NCI-H345 (cell line): ENCODE results near the gene MED15.

Experiments
- DNase-seq: peaks from one replicate; lab custom pipeline; 2025; lab: John Stamatoyannopoulos, UW

MED15 gene

DNA sequence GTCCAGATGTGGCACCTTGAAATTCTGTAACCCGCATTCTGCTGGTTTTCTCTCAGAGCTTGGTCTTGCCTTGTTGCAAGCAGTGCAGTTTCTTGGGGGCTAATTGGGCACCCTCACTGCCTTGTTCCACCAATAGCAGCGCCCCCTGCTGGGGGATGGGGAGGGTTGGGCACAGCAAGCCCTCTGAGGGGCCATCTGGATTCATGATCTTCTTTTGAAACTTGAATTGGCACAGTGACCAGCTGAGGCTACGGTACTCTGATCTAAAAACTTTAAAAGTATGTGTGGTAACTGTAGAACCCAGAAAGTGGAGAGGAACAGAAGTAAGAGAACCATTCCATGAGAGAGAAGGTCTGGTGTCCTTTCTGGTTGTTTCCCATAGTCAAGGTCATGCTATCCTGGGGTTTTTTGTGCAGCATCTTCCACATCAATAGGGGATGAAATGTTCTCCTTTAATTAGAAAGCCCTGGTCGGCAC is 64.2 kb downstream of the MED15 start:
- DNase-seq = no peak

DNA sequence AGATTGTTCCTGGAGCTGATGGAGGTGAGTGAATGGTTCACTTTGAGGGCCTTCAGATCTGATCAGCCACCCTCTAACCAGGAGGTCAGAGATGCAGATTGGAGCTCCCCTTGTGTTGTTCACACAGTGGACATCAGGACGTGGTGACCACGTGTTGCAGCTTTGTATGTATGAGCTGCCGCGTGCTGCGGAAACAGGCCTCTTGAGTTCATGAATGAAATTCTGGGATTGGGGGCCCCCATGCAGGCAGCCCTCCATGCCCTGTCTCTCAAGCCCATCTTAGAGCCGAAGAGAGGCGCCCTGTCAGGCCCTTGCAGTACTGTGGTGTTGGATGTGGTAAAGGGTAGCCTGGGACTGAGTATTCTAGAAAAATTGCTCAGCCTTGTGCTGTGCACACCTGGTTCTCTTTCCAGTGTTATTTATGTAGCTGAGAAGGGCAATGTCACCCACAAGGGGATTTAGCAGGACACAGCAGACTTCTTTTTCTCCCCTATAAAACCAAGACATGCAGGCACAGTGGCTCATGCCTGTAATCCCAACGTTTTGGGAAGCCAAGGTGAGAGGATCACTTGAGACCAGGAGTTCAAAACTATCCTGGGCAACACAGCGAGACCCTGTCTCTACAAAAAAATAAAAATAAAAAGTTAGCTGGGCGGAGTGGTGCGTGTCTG is 64.9 kb downstream of the MED15 start:
- DNase-seq = no peak

DNA sequence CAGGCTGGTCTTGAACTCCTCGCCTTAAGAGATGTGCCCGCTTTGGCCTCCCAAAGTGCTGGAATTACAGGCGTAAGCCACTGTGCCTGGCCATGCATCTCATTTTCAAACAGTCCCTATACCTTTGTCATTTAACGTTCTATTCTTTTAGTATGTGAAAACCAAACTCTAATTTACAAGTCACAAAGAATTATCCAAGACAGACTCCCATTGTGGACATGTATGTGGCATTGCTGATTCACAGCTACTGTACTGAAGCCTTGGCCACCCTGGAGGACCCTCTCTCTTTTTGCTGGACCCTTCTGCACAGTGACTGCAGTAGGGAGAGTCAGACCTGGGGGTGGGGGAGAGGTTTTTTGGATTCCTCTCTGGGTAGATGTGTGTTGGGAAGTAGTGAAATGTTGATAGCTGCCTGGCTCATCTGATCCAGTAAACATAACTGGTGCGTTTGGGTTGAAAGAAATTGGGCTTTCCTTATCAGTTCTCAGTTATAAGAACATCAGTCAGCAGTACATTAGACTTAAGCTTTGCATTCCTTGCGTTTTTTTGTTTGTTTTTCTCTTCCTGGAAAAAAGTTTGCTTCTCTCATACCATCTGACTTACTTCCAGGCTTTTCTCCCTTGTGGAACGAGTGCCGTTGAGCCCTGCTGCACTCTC is 65.9 kb downstream of the MED15 start:
- no peak for DNase-seq

DNA sequence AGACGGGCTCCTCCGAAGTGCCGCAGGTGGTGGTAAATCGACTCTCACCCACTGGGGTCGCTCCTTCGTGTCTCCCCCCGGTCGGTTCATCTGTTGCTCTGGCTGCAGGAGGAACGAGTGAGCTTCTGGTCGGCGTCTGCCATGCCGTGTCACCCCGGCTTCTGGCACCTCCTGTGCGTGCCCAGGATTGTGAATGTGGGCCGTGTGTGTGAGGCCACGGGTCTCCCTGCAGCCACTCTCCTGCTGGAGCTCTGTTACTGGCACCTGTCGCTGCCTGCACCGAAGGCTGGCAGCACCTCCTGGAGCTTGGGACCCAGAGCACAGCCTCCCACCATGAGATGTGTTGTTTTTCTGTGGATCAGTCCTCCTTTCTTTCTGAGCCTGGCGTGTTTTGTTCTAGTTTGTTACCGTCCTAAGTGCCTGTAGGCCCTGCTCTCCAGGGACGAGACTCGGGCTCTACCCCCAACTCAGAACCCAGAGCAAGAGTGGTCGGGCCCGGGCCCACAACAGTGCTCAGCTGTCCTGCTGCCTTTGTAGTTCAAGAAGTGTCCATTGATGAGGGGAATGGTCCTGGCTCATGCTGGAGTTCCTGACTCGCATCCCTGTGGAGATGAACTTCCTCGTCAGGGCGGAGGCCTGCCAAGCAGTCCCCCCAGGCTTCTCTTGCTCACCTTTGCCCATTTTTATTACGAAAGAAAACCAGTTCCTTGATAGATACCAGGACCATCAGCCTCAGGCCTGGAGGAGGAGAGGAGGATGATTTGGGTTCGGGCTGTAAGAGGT is 66.6 kb downstream of the MED15 start:
- DNase-seq = no peak

DNA sequence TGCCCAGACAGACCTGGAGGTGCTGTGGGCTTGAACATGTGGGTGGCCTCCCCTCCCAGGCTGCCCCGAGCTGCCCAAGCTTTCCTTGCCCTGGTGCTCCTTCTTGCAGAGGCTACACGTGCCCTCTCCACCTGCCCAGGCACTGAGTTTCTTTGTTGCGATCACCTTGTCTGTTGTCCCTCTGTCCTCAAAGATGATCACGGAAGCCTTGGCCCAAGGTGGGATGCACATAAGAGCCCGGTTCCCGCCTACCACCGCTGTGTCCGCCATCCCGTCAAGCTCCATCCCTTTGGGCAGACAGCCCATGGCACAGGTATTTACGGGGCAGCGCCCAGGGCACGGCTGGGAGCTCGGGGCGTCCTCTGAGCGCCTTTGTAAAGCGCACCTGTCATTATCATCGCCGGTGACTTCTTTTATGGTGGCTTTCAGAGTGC is 67.5 kb downstream of the MED15 start:
- DNase-seq = no peak

DNA sequence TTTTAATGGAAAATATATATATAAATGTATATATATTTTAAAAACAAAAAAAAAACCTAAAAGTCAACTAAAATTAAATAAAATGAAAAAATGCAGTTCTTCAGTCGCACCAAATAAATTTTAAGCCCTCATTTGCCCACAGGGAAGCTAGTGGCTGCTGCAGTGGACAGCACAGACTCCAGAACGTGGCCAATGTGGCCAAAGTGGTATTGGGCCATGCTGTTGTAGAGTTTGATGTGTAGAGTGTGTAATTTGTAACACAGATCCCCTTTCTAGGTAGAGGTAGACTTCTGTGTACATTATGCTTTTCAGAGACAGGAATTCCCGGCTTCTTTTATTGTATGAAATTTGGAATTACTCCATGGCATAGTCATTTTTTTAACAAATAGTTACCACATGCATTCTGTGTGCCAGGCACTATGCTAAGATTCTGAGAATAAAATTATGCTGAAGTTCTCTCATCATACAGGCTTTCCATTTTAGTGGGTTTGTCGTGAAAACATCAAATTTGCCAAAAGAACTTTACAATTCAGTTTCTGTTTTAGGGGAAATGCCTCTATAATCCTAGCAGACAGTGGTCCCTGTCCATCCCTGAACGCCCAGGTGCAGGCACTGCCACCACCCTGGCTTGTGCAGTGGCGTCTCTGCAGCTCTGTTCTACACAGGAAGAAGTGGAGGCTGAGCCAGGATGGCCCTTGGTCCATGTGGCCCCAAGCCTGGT is 68.5 kb downstream of the MED15 start:
- DNase-seq = no peak

DNA sequence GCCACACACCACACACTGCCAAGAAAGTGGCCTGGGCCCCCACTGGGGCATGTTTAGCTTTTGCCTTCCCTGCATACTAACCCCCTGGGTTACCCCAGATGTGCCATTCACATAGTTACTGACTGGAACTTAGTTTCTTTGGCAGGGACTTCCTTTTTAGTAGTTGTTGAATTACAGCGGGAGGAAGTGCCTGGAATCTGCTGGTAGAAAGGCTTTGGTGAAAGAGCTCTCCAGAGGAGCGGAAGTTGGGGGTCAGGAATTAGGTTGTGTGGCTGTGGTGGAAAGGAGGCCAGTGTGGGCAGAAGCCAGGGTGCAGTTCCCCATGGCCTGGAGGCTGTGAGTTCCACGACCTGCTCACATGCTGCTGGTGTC is 69.0 kb downstream of the MED15 start:
- no peak for DNase-seq

DNA sequence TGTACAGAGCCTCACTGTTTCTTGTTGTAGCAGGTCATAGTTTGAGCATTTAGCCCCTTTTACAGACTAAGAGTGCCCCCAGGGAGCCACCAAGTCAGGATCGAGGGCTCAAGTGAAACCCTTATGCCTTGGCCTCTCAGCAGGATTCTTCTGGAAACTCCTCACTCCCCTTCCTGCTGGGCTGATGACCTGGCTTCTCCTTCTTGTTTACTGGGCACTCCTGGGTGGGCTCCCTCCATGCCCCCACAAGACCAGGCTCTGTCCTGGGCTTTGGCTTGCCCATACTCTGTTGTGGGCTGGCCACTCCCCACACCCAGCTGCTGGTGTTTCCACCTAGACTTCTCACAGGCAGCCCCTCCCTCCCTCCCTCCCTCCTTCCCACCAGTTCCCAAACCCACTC is 69.6 kb downstream of the MED15 start:
- DNase-seq = no peak

DNA sequence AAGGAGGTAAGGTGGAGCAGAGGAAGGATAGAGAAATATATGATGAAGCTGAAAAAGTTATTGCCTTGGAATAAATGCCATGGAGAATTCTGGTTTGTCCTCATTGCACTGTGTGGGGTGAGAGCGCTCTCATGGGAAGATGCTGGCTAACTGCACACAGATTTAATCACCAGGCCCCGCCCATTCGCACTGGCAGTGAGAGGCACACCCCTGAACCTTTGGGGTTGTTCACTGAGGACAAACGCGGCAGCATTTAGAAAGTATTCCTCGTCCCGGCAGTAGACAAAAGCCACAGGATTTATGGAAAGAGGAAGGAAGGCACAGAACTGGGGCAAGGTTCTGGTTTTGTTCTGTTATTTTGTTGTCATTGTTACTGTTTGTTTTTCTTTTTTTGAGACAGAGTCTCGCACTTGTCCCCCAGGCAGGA is 70.2 kb downstream of the MED15 start:
- no peak for DNase-seq

DNA sequence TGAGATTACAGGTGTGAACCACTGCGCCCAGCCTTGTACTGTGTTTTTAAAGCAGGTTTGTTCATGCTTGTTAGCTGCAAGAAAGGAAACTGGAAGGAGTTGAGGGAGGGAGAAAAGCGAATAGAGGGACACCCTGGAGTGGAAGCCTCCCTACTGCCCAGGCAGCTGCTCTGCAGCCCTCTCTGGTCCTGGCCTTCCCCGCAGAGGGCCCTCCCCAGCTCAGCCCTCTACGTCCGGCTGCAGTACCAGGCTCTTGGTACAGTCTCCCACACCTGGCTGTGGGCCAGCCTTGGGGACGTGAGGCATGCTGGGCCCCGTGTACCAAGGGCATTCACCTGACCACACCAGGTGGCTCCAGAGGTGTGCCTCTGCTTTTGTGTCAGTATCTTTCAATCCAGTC is 70.8 kb downstream of the MED15 start:
- peak; percentile 44 for DNase-seq

DNA sequence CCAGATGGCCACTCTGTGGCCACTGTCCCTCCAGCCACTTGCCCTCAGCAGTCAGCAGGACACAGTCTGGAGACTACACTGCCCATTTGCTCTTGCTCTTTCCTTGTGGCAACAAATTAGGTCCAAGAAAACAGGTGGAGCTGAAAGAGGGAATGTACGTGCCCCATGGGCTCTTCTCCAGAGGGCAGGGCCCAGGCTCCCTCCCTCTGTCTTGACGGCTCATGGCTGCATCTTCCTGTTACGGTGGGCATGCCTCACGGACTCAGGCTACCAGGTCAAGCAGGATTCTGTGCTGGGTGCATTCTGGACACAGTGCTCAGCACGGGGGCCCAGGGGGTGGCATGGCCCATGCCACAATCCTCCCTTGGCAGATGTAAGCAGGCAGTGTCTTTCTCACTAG is 71.3 kb downstream of the MED15 start:
- no peak for DNase-seq

DNA sequence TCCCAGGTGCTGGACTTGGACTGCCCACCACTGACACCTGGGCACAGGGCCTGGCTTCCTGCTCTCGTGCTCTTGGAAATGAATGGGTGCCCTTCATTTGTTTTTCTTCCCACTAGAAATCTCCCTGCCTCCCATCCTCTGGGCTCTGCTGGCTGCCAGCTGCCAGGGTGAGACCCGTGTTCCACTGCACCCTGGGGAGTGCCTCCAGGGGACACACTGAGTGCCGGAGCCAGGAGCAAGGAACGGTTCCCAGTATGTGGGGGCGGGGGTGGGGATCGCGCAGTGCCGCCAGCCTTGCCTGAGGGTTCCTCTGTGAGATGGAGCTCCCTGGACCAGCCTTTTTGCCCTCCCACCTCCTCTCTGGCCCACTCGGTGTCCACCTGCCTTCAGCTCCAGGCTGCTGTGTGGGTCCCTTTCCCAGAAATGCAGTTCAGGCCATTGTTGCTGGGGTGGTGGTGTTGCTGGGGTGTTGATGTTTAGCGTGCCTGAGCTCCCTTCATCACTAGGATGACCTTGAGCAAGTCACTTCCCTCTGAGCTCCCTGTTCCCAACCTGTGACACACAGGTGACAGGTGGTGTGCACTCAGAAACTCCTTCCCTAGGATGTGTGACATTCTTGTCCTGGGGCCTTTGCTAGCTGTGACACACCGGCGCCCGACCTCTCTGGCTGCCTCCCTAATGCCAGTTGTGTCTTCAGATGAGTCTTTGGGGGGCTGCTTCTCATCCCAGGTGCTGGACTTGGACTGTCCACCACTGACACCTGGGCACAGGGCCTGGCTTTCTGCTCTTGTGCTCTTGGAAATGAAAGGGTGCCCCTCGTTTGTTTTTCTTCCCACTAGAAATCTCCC is 72.1 kb downstream of the MED15 start:
- peak; percentile 60 for DNase-seq

DNA sequence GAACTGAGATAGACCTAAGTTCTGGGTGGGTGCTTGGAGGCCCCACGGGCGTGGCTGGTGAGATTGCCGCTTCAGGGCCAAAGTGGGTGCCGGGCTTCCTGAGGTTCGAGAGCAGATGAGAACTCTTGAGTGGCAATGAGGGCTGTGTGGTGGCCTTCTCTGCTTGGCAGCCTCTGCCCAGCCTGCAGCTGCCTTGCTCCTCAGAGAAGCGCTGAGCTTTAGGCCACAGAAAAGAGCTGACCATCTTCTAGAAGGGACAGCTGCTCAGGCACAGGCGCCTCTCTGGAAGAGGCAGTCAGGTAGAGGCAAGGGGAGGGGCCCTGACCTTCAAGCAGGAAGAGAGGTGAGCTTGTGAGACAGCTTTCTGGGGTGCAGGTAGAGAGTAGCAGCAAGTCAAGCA is 72.8 kb downstream of the MED15 start:
- no peak for DNase-seq

DNA sequence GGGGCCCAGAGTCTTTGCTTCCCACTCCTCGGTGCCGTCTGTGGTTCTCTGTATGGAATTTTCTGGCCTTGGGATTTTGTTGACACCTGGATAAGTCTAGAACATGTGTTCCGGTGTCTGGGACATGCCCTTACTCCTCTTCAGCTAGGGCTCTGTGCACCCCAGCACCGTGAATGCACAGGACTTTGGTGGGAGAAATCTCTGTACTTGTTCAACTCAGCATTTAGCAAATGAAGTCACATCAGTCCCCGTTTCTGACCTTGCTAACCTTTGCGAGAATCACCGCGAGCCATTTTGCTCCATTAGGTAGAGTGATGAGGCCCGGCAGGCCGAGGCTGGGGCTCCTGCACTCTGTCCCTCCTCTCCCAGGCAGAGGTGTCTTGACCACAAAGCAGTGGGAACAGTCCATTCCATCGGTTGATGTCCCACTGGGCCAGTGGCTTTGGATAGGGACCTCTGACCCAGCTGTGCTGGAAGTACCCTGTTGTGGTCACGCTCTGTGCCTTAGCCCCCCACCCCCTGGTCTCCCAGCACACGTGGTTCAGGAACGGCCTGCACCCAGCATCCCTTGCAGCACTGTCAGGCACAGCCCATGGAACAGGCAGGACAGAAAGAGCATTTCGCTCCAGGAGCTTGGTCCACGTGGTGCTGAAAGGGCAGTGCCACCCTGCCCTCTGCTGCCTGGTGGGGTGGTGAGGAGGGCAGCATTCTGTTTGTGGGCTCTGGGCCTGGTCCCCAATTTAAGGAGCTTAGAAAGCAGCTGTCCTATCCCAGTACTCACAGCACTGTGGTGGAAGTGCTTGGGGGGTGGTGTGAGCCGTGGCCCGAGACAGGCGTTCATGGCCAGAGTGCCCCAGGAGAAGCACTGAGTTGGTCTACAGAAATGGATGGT is 73.4 kb downstream of the MED15 start:
- no peak for DNase-seq

DNA sequence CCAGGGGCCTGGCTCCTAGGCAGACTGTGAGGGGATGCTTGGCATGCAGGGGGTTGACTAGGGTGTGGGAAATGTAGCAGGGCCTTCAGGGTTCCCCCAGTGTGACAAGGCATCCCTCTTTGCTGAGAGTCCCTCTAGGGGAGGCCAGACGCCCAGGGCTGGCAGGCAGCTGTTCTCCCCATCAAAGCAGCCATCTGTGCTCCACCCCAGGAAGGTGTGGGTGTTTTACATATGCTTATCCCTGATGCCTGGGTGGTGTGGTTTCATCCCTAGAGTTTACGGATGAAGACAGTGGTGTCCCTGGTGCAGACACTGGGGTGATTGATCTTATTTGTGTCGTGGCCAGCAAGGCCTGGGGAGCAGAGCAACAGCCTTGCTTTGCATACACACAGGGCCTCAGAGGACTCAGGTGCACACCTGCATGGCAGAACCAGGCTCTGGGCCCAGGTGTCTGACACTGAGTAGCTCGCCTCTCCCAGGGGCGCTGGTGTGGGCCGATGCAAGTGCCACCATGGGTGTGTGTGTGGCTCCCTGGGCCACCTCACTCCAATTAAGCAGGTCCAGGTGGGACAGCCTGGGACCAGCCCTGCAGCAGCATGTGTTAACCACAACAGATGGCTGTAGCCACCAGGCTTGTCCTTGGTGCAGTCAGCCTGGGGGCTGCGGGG is 74.2 kb downstream of the MED15 start:
- no peak for DNase-seq

DNA sequence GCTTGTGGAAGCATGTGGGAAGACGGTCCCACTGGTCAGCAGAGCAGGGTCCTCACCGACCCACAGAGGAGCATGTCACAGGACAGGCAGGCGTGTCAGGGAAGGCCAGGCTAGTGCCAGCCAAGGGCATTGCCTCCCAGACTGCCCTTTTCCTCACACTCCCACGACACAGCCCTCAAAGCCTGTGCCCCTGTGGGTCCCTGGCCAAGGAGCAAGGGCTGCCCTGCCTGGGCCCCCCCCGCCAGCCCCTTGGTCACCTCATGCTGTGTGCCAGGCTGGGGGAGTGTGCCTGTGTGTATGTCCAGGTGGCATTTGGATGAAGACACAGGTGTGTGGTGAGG is 74.7 kb downstream of the MED15 start:
- no peak for DNase-seq

DNA sequence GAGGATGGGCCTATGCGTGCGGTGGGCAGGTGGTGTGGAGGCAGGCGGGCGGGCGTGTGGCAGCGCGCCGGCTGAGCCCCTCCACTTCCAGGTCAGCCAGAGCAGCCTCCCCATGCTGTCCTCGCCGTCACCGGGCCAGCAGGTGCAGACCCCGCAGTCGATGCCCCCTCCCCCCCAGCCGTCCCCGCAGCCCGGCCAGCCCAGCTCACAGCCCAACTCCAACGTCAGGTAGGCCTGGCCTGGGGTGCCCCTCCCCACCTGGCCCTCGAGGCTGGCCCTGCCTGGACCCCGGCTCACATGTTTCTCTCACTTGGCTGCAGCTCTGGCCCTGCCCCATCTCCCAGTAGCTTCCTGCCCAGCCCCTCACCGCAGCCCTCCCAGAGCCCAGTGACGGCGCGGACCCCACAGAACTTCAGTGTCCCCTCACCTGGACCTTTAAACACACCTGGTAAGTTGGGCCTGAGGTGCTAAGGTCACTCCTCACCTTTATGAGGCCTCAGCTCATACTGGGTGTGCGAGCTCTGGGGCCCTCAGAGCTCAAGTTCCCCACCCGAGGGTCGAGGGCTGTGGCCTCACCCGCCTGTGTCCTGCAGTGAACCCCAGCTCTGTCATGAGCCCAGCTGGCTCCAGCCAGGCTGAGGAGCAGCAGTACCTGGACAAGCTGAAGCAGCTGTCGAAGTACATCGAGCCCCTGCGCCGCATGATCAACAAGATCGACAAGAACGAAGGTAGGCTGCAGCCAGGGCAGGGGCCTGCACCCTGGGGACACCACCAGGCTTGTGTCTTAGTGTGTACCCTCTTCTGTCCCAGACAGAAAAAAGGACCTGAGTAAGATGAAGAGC is 75.3 kb downstream of the MED15 start:
- DNase-seq = no peak

DNA sequence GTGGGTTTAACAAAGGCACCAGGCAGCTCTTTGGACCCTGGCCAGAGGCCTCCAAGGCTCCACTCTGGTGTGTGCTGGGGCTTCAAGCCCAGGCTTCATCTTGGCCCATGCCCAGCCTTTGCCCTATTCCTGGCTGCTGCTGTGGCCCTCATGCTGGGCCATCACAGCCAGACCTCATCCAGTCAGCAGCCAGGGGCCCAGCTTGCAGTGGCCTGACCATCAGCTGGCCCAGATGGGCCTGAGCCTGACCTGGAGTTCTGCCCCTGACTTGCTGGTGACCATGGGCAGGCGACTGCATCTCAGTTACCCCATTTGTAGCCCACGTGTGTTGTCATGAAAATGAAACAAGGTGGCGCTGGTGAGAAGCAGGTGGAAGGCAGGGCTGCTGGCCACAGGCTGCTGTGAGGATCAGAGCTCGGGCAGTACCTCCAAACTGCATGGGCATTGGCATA is 76.1 kb downstream of the MED15 start:
- DNase-seq = no peak
